Neural crest cell (in vitro differentiated cells): ENCODE data around the gene PNMA8B. TPM values are rescaled to one million over a fixed set of nuclear protein-coding genes. Genes with fewer than 3 reads are reported as not detected.

ENCODE experiments used
- DNase-seq: peaks from one replicate; pipeline ENCODE4 v3.0.0; 2021; ENCODE audit warnings: low read depth, mixed read lengths, low spot score
- H3K27ac Mint-ChIP-seq: one replicate; pipeline ENCODE4 v1.8.0; 2021; ENCODE audit warnings: mild to moderate bottlenecking, mixed read lengths; ENCODE audit not compliant: unreplicated experiment
- H3K27me3 Mint-ChIP-seq: 2 replicates; pipeline ENCODE4 v1.8.0; 2021; ENCODE audit warnings: low read depth, mild to moderate bottlenecking, mixed read lengths
- H3K36me3 Mint-ChIP-seq: 2 replicates; pipeline ENCODE4 v1.8.0; 2021; ENCODE audit warnings: low read depth, mild to moderate bottlenecking, mixed read lengths
- H3K4me1 Mint-ChIP-seq: 2 replicates; pipeline ENCODE4 v1.8.0; 2021; ENCODE audit warnings: mixed read lengths
- H3K4me3 Mint-ChIP-seq: one replicate; pipeline ENCODE4 v1.8.0; 2021; ENCODE audit warnings: mild to moderate bottlenecking, mixed read lengths
- H3K9me3 Mint-ChIP-seq: 2 replicates; pipeline ENCODE4 v1.8.0; 2021; ENCODE audit warnings: mixed read lengths
- CTCF ChIP-seq: fragments of 200-600 bp; sonication (generic); conservative IDR thresholded peaks from 2 replicates; pipeline ENCODE4 v1.5.0; 2021; ENCODE audit warnings: antibody characterized with exemption, mild to moderate bottlenecking
- long read RNA-seq: library from polyadenylated mRNA; unstranded; transcript quantifications from one replicate; pipeline ENCODE4 v2.0.0, GENCODE V29; 2020
- total RNA-seq: library from RNA; stranded (reverse); gene quantifications from 2 replicates; pipeline ENCODE4 v1.2.1, GENCODE V29; 2021

PNMA8B gene
- 4.6 and 5.3 TPM in 2 replicates for total RNA-seq
- long read RNA-seq: 0 reads

DNA sequence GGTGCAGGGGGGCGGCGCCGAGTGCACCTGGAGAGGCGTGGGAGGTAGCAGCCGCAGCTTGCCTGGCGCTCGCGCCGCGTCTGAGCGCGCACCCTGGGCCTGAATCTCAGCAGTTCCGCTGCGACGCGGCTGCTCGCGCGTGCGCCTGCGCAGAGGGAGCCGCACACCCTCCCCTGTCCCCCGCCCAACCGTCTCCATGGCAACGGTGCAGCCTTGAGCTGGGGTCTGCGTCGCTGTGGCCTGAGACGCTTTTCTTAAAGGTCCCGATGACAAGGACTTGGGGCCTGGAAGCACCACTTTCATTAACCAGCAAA lies at the start of gene PNMA8B:
Gene PNMA8B (minus strand): TSS at position 82 of the 314 bp plus-strand sequence. CDS start 402 bp downstream, outside the sequence.
- Mint-ChIP-seq H3K36me3 (no peaks in the 10 kb centered on the region), H3K4me1 (peaks cover 28% of the 10 kb centered on the region), H3K9me3 (no peaks in the 10 kb centered on the region), H3K27ac (peak within 1 kb of the TSS; percentile 91), H3K27me3 (peaks cover 3% of the 10 kb centered on the region), H3K4me3 (peak within 1 kb of the TSS; percentile 66)
- peak; percentile 98 for DNase-seq
- TF ChIP-seq CTCF: no peak

DNA sequence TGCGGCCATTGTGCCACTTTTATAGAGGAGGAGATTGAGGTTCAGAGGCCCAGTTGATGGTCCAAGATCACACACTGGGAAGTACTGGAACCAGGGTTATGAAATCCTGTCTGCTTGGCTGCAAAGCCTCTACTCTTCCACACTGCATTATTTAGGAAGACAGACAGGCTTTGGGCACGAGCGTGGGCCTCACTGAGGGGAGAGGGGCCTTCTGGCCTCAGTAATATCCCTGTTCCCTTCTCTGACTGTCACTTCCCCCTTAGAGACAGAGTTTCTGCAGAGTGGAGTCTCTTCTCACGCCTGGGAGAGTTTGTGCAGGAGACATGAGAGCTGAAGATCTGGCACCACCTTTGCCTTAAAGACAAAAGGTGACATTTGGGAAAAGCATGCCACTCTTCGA lies 49.0 kb upstream of the PNMA8B start:
- no peak for DNase-seq
- Mint-ChIP-seq H3K36me3 (no peaks in the 10 kb centered on the region), H3K9me3 (no peaks in the 10 kb centered on the region), H3K27ac (no peak overlapping the region), H3K4me1 (peaks cover 11% of the 10 kb centered on the region), H3K4me3 (no peak overlapping the region), H3K27me3 (no peaks in the 10 kb centered on the region)
- no peak for TF ChIP-seq CTCF

DNA sequence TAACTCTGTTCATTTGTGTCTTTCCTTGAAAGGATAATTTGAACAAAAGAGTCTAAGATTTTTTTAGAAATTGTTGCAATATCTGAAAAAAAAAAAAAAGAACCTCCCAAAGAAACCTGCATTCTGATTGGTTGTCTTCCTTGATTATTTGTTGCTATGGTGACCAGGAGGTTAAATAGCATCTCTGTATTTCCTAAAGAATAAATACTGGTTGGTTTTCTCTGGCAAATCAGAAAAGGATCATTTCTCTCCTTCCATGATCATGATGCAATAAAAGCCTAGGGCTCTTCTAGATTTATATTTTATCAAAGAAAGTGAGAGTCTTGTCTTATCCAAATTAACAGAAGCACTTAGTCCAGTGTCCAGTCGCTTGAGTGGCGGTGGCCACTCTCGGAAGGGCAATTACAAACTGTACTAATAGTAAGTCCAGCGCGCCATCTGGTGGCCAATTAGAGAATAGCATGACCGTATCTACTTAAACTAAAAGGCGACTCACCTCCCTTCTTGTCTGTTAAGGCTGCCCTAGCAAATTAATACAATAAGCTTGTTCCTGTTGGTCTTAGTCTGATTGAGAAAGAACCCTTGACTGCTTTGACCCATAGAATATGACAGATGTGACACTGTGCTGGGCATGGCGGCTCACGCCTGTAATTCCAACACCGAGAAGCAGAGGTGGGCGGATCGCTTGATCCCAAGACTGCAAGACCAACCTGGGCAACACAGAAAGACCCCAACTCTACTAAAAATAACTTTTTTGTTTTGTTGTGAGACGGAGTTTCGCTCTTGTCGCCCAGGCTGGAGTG lies 47.0 kb upstream of the PNMA8B start:
- DNase-seq: peak; percentile 89
- no peaks in the 10 kb centered on the region for H3K27me3 Mint-ChIP-seq
- no peak overlapping the region for H3K4me3 Mint-ChIP-seq

GRCh38 chr19:46537136-46538097 lies 41.8 kb upstream of the PNMA8B start:
- H3K27ac Mint-ChIP-seq: no peak overlapping the region
- H3K4me3 Mint-ChIP-seq: no peak overlapping the region
- H3K36me3 Mint-ChIP-seq: no peaks in the 10 kb centered on the region
- no peaks in the 10 kb centered on the region for H3K9me3 Mint-ChIP-seq
- no peaks in the 10 kb centered on the region for H3K27me3 Mint-ChIP-seq
- peak; percentile 88 for TF ChIP-seq CTCF
- peak; percentile 74 for DNase-seq
- H3K4me1 Mint-ChIP-seq: peaks cover 7% of the 10 kb centered on the region

More for the DNA sequence above, 47.0 kb upstream of the PNMA8B start:
- H3K27ac Mint-ChIP-seq: peak overlapping the region; percentile 78
- no peaks in the 10 kb centered on the region for H3K36me3 Mint-ChIP-seq
- H3K9me3 Mint-ChIP-seq: no peaks in the 10 kb centered on the region
- H3K4me1 Mint-ChIP-seq: peaks cover 11% of the 10 kb centered on the region
- peak; percentile 93 for TF ChIP-seq CTCF

GRCh38 chr19:46536391-46536790 lies 40.7 kb upstream of the PNMA8B start:
- Mint-ChIP-seq H3K9me3 (no peaks in the 10 kb centered on the region), H3K27me3 (no peaks in the 10 kb centered on the region), H3K4me3 (no peak overlapping the region), H3K36me3 (no peaks in the 10 kb centered on the region), H3K27ac (no peak overlapping the region), H3K4me1 (peaks cover 13% of the 10 kb centered on the region)
- TF ChIP-seq CTCF: no peak
- no peak for DNase-seq
